Gastrocnemius medialis (tissue), 4 donors: ENCODE measurements around the gene PRICKLE1.

Experiments
- CTCF ChIP-seq, 5 experiments: fragments of 450-650 bp in 3 of 5; fragments of 200-600 bp in 2 of 5; sonication (generic) in 2 of 5; IDR thresholded peaks in 4 of 5; conservative IDR thresholded peaks in 1 of 5; 1 replicate in 4 of 5; 2 replicates in 1 of 5; pipeline ENCODE4 v1.5.1; 2016 to 2019; ENCODE audit warnings: antibody characterized with exemption in 5 of 5, mild to moderate bottlenecking in 3 of 5, moderate library complexity in 3 of 5
- POLR2A ChIP-seq, 2 donors: fragments of 450-650 bp; IDR thresholded peaks; one replicate each; pipeline ENCODE4 v1.6.1; 2017; ENCODE audit warnings: antibody characterized with exemption in 2 of 2, mild to moderate bottlenecking in 2 of 2, moderate library complexity in 2 of 2

- TF ChIP-seq CTCF (IDR thresholded peaks at IDR 0.05 in 4 of 5, conservative IDR thresholded peaks at IDR 0.05 in 1 of 5) (no peak), POLR2A (IDR thresholded peaks at IDR 0.05) (no peak)
These were observed 18.1 kb upstream of the PRICKLE1 start for GRCh38 chr12:42607584-42608058.
